Measurements from ENCODE around the gene NAGLU.

NAGLU gene

GRCh38 chr17:42559075-42559474 lies 23.0 kb downstream of the NAGLU start:
- H3K9me3 Mint-ChIP-seq: peaks cover 0 to 1% of the 10 kb centered on the region in 2 donors
- peaks cover 18 to 26% of the 10 kb centered on the region in 2 donors for H3K36me3 Mint-ChIP-seq
- H3K27me3 Mint-ChIP-seq: no peaks in the 10 kb centered on the region
- peaks cover 28 to 43% of the 10 kb centered on the region in 2 donors for H3K4me1 Mint-ChIP-seq
- H3K4me3 Mint-ChIP-seq: no peak overlapping the region
- no peak for DNase-seq
- ATAC-seq (replicated peaks): no peak
- H3K27ac Mint-ChIP-seq: no peak overlapping the region

- Mint-ChIP-seq H3K4me1 (peaks cover 32 to 40% of the 10 kb centered on the region in 2 donors), H3K4me3 (peak overlapping the region in 1 of 2 donors; percentile 56), H3K27me3 (no peaks in the 10 kb centered on the region), H3K27ac (no peak overlapping the region), H3K9me3 (peaks cover 0 to 1% of the 10 kb centered on the region in 2 donors), H3K36me3 (peaks cover 22 to 32% of the 10 kb centered on the region in 2 donors)
- DNase-seq (no peak), ATAC-seq (replicated peaks) (no peak)
Observed at GRCh38 chr17:42560246-42560645, 24.2 kb downstream of the NAGLU start.

GRCh38 chr17:42561897-42562387 lies 25.9 kb downstream of the NAGLU start, which contains the start of gene COASY:
COASY (plus strand) TSS chr17:42562148; CDS start chr17:42562623, 475 bp downstream.
- Mint-ChIP-seq H3K27me3 (no peaks in the 10 kb centered on the region), H3K4me1 (peaks cover 29 to 50% of the 10 kb centered on the region in 2 donors), H3K4me3 (peak within 1 kb of the TSS; percentile 92 to 99), H3K36me3 (peaks cover 27 to 37% of the 10 kb centered on the region in 2 donors), H3K27ac (peak within 1 kb of the TSS; percentile 95), H3K9me3 (peaks cover 0 to 1% of the 10 kb centered on the region in 2 donors)
- DNase-seq (peak; percentile 91), ATAC-seq (replicated peaks) (peak; percentile 78 to 81)

- Mint-ChIP-seq H3K4me1 (peaks cover 29 to 51% of the 10 kb centered on the region in 2 donors), H3K4me3 (peak overlapping the region; percentile 92 to 99), H3K36me3 (peaks cover 29 to 36% of the 10 kb centered on the region in 2 donors), H3K9me3 (peaks cover 0 to 1% of the 10 kb centered on the region in 2 donors), H3K27ac (peak overlapping the region; percentile 95), H3K27me3 (no peaks in the 10 kb centered on the region)
- DNase-seq (no peak), ATAC-seq (replicated peaks) (peak; percentile 6 to 17)
Observed at GRCh38 chr17:42562388-42563142, 26.5 kb downstream of the NAGLU start.

GRCh38 chr17:42563143-42563509 lies 27.1 kb downstream of the NAGLU start:
- peak overlapping the region; percentile 95 for H3K27ac Mint-ChIP-seq
- peak overlapping the region; percentile 92 to 99 for H3K4me3 Mint-ChIP-seq
- peaks cover 33 to 40% of the 10 kb centered on the region in 2 donors for H3K36me3 Mint-ChIP-seq
- peaks cover 32 to 57% of the 10 kb centered on the region in 2 donors for H3K4me1 Mint-ChIP-seq
- H3K9me3 Mint-ChIP-seq: peaks cover 0 to 1% of the 10 kb centered on the region in 2 donors
- no peaks in the 10 kb centered on the region for H3K27me3 Mint-ChIP-seq
- ATAC-seq (replicated peaks) (no peak), DNase-seq (no peak)

DNA sequence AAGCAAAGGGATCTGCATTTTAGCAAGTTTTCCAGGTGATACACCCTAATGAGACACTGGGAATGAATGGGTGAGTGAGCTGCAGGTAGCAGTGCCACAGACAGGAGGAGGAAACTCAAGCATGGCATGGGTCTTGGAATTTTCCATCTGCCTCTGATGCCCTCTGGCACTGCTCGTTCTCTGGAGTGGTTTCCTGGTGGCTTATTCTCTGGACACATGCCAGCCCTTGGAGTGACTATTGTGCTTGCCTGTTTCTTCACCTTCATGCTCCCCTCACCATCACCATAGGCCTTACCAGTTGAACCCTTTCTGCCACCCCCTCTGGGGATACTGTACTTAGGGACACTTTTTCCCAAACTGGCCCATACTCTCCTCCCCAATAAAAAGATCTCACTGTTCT lies 27.5 kb downstream of the NAGLU start:
- peak overlapping the region; percentile 92 to 99 for H3K4me3 Mint-ChIP-seq
- no peaks in the 10 kb centered on the region for H3K27me3 Mint-ChIP-seq
- H3K36me3 Mint-ChIP-seq: peaks cover 33 to 41% of the 10 kb centered on the region in 2 donors
- H3K27ac Mint-ChIP-seq: peak overlapping the region; percentile 95
- ATAC-seq (replicated peaks) (no peak), DNase-seq (no peak)
- H3K9me3 Mint-ChIP-seq: peaks cover 0 to 1% of the 10 kb centered on the region in 2 donors
- peaks cover 32 to 59% of the 10 kb centered on the region in 2 donors for H3K4me1 Mint-ChIP-seq

DNA sequence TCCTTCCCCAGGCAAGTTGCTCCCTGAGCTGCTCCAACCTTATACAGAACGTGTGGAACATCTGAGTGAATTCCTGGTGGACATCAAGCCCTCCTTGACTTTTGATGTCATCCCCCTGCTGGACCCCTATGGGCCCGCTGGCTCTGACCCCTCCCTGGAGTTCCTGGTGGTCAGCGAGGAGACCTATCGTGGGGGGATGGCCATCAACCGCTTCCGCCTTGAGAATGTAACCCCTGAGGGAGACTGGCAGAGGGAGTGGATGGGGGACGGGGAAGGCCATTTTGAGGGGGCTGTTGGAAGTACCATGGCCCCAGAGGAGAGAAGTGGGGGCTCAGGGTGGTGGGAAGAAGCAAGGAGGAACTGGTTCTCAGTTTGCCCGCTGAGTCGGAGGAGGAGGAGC lies 27.9 kb downstream of the NAGLU start:
- no peaks in the 10 kb centered on the region for H3K27me3 Mint-ChIP-seq
- peak overlapping the region; percentile 92 to 99 for H3K4me3 Mint-ChIP-seq
- H3K27ac Mint-ChIP-seq: peak overlapping the region; percentile 86
- ATAC-seq (replicated peaks): no peak
- DNase-seq: no peak
- peaks cover 35 to 63% of the 10 kb centered on the region in 2 donors for H3K4me1 Mint-ChIP-seq
- peaks cover 0 to 1% of the 10 kb centered on the region in 2 donors for H3K9me3 Mint-ChIP-seq
- peaks cover 37 to 45% of the 10 kb centered on the region in 2 donors for H3K36me3 Mint-ChIP-seq

- peaks cover 38 to 52% of the 10 kb centered on the region in 2 donors for H3K36me3 Mint-ChIP-seq
- no peak for DNase-seq
- H3K4me1 Mint-ChIP-seq: peaks cover 35 to 69% of the 10 kb centered on the region in 2 donors
- no peaks in the 10 kb centered on the region for H3K27me3 Mint-ChIP-seq
- peaks cover 0 to 1% of the 10 kb centered on the region in 2 donors for H3K9me3 Mint-ChIP-seq
- no peak overlapping the region for H3K4me3 Mint-ChIP-seq
- peak overlapping the region; percentile 51 for H3K27ac Mint-ChIP-seq
- no peak for ATAC-seq (replicated peaks)
Observed at GRCh38 chr17:42564815-42565522, 28.9 kb downstream of the NAGLU start.

DNA sequence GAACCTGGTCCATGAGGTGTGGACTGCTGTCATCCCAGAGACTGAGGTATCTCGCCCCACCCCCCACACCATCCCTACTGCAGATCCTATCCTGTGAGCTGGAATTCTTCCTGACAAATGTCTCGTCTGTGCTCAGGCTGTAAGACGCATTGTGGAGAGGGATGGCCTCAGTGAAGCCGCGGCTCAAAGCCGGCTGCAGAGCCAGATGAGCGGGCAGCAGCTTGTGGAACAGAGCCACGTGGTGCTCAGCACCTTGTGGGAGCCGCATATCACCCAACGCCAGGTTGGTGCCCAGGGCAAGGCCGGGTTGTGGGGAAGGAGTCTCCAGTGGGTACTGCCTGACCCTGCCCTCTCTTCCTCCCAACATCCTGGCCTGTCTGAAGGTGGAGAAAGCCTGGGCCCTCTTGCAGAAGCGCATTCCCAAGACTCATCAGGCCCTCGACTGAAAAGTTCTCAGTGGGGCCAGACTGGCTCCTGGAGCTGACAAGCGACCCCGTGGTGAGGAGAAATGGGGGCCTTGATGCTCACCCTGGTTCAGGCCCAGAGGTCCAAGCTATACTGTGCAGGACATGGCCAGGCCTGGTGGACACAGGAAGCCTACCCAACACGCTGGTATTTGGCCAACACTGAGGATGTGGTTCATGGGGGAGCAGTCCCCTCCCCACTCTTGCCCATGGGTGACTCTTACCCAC lies 29.6 kb downstream of the NAGLU start:
- H3K9me3 Mint-ChIP-seq: peaks cover 0 to 1% of the 10 kb centered on the region in 2 donors
- no peaks in the 10 kb centered on the region for H3K27me3 Mint-ChIP-seq
- peak overlapping the region; percentile 97 to 98 for H3K4me3 Mint-ChIP-seq
- peaks cover 35 to 69% of the 10 kb centered on the region in 2 donors for H3K4me1 Mint-ChIP-seq
- H3K36me3 Mint-ChIP-seq: peaks cover 38 to 55% of the 10 kb centered on the region in 2 donors
- peak overlapping the region; percentile 98 for H3K27ac Mint-ChIP-seq
- DNase-seq (no peak), ATAC-seq (replicated peaks) (no peak)

GRCh38 chr17:42566215-42566882 lies 30.3 kb downstream of the NAGLU start:
- Mint-ChIP-seq H3K4me1 (peaks cover 35 to 73% of the 10 kb centered on the region in 2 donors), H3K4me3 (peak overlapping the region; percentile 97 to 98)

GRCh38 chr17:42566883-42567573 lies 31.0 kb downstream of the NAGLU start, which contains the start of gene MLX:
MLX (plus strand) TSS chr17:42567100; CDS start chr17:42567125, 25 bp downstream.
- Mint-ChIP-seq H3K4me3 (peak within 1 kb of the TSS; percentile 97 to 98), H3K36me3 (peaks cover 44 to 62% of the 10 kb centered on the region in 2 donors), H3K27me3 (no peaks in the 10 kb centered on the region), H3K4me1 (peaks cover 32 to 68% of the 10 kb centered on the region in 2 donors), H3K9me3 (no peaks in the 10 kb centered on the region), H3K27ac (peak within 1 kb of the TSS; percentile 98)
- peak; percentile 90 for DNase-seq
- ATAC-seq (replicated peaks): peak; percentile 82 to 84

More at GRCh38 chr17:42566215-42566882, 30.3 kb downstream of the NAGLU start:
- Mint-ChIP-seq H3K9me3 (peaks cover 0 to 1% of the 10 kb centered on the region in 2 donors), H3K27ac (peak overlapping the region; percentile 98), H3K27me3 (no peaks in the 10 kb centered on the region), H3K36me3 (peaks cover 44 to 60% of the 10 kb centered on the region in 2 donors)
- DNase-seq: no peak
- no peak for ATAC-seq (replicated peaks)

DNA sequence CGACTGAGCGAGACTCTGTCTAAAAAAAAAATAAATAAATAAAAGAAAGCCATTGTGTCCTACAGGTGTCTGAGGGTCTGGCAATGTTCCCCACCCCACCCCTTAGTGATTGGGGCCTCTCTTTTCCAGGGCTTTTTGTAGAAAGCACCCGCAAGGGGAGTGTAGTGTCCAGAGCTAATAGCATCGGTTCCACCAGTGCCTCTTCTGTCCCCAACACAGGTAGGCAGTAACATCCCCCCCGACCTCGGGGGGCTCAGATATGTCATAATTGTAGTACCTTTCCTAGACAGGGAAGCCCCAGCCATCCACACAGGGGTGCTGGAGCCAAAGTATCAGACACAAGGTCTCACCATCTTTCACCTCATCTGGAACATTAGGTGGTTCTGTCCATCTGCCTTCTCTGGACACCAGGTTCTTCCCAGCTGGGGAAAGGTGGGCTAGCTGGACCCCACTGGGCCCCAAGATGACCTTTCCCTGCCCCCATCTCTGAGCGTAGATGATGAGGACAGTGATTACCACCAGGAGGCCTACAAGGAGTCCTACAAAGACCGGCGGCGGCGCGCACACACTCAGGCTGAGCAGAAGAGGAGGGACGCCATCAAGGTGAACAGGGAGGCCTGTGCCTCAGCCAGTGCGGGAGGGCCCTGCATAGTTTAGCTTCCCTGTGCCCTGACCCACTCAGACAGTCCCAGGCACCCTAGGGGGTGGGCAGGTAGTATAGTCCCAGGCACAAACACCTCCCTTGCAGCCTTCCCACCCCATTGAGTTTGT lies 32.5 kb downstream of the NAGLU start:
- Mint-ChIP-seq H3K27me3 (no peaks in the 10 kb centered on the region), H3K27ac (peak overlapping the region; percentile 81), H3K36me3 (peaks cover 44 to 62% of the 10 kb centered on the region in 2 donors), H3K4me3 (peak overlapping the region; percentile 97 to 98), H3K4me1 (peaks cover 31 to 54% of the 10 kb centered on the region in 2 donors), H3K9me3 (no peaks in the 10 kb centered on the region)
- ATAC-seq (replicated peaks) (no peak), DNase-seq (no peak)
